ENCODE measurements around the gene KCNH3. TPM values are rescaled to one million over a fixed set of nuclear protein-coding genes. Genes with fewer than 3 reads are reported as not detected.

Gene KCNH3
- total and polyA plus RNA-seq, 4 donors, result 0.07 to 0.24 (median 0.19) TPM; not detected in 1

GRCh38 chr12:49489154-49489553 lies 49.7 kb upstream of the KCNH3 start:
- 97% methylated on average over 3 of the region's 3 CpGs for WGBS
- H3K27ac ChIP-seq (ENCODE audit: low read depth in 1 of 2, low read length in 2 of 2), result no peak overlapping the region

More at GRCh38 chr12:49489154-49489553, 49.7 kb upstream of the KCNH3 start:
- no peaks in the 10 kb centered on the region for H3K4me1 ChIP-seq (ENCODE audit: control insufficient read depth in 4 of 4, insufficient read depth in 4 of 4, low read length in 3 of 4)
- TF ChIP-seq HNF4G (IDR thresholded peaks at IDR 0.05), result no peak
- TF ChIP-seq YY1 (IDR thresholded peaks at IDR 0.05), result no peak
- TF ChIP-seq FOXA2 (IDR thresholded peaks at IDR 0.05), result no peak
- TF ChIP-seq TAF1 (conservative IDR thresholded peaks at IDR 0.05), result no peak
- TF ChIP-seq ATF3 (IDR thresholded peaks at IDR 0.05), result no peak
- TF ChIP-seq JUND (IDR thresholded peaks at IDR 0.05), result no peak
- no peak for TF ChIP-seq HNF4A (conservative IDR thresholded peaks at IDR 0.05)
- no peak for TF ChIP-seq NR2F2 (IDR thresholded peaks at IDR 0.05)
- TF ChIP-seq CTCF (IDR thresholded peaks at IDR 0.05; ENCODE audit: low read depth, low read length, missing input control), result no peak
- TF ChIP-seq RXRA (IDR thresholded peaks at IDR 0.05), result no peak
- no peak for TF ChIP-seq ZBTB33 (IDR thresholded peaks at IDR 0.05)
- TF ChIP-seq REST (IDR thresholded peaks at IDR 0.05), result no peak
- TF ChIP-seq SP1 (IDR thresholded peaks at IDR 0.05), result no peak
- no peak for TF ChIP-seq GABPA (IDR thresholded peaks at IDR 0.05 in 1 of 2, conservative IDR thresholded peaks at IDR 0.05 in 1 of 2)
- no peak for TF ChIP-seq MAX (IDR thresholded peaks at IDR 0.05)
- H3K9me3 ChIP-seq (ENCODE audit: control insufficient read depth in 4 of 4, low read length in 3 of 4), result no peaks in the 10 kb centered on the region
- no peaks in the 10 kb centered on the region for H3K27me3 ChIP-seq (ENCODE audit: control insufficient read depth in 4 of 4, insufficient read depth in 4 of 4, low read length in 3 of 4)
- H3K4me3 ChIP-seq (ENCODE audit: low read depth in 1 of 3, low read length in 3 of 3), result no peak overlapping the region
- no peak overlapping the region for H3K9ac ChIP-seq (ENCODE audit: low read depth in 1 of 2, low read length in 2 of 2)
- no peak for DNase-seq (ENCODE audit: low spot score)
- H3K36me3 ChIP-seq (ENCODE audit: control insufficient read depth in 4 of 4, insufficient read depth in 3 of 4, low read depth in 1 of 4, low read length in 3 of 4), result peaks cover 0 to 2% (median 0%) of the 10 kb centered on the region in 4 donors
